Tibial nerve (tissue), 3 donors: ENCODE measurements around the gene HIVEP2.

Source experiments
- POLR2A ChIP-seq, 2 donors: fragments of 450-650 bp; IDR thresholded peaks; one replicate each; pipeline ENCODE4 v1.6.1; 2017; ENCODE audit warnings: antibody characterized with exemption in 2 of 2, mild to moderate bottlenecking in 2 of 2, moderate library complexity in 2 of 2
- TF ChIP-seq, protein P1 (sequence below), 5 experiments: fragments of 200-600 bp in 3 of 5; fragments of 450-650 bp in 2 of 5; sonication (generic) in 3 of 5; IDR thresholded peaks; one replicate each; pipeline ENCODE4 v1.5.1; 2016 to 2019; ENCODE audit warnings: antibody characterized with exemption in 5 of 5, mild to moderate bottlenecking in 3 of 5, moderate library complexity in 2 of 5

DNA sequence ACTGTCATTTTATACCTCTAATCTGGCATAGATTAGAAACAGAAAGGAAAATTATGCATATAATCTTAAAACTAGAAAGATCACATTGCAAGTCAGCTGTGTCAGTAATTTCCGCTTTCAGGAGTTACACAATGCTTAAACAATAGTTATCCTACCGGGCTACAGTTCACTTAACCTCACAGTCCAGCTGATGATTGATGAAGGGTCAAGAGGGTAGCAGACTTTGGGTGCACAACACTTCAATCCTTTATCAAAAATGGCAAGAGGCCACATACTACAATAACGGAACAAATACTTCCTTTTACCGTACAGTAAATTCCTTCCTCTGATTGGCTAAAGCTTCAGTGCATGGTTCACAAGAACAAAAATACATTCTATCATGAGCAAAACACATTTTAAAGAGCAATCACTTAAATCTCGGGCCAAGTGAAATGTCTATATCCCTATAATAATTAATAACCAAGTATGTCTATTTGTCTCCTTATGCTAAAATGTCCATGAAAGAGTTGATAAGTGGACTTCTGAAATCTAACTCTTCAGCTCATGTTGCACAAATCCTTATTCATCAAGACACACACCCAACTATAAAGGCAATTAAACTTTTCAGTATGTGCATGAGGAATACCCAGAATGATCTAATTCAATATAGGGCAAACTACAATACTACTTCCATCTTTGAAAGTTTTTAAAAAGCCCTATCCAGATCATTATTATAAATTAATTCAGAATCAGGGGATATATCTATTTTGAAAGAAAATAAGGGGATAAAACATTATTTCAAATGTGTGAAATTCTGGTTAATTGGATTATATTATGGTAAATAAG, 76.8 kb downstream of the HIVEP2 start:
- no peak for TF ChIP-seq POLR2A (IDR thresholded peaks at IDR 0.05)
- TF ChIP-seq, protein P1, sequence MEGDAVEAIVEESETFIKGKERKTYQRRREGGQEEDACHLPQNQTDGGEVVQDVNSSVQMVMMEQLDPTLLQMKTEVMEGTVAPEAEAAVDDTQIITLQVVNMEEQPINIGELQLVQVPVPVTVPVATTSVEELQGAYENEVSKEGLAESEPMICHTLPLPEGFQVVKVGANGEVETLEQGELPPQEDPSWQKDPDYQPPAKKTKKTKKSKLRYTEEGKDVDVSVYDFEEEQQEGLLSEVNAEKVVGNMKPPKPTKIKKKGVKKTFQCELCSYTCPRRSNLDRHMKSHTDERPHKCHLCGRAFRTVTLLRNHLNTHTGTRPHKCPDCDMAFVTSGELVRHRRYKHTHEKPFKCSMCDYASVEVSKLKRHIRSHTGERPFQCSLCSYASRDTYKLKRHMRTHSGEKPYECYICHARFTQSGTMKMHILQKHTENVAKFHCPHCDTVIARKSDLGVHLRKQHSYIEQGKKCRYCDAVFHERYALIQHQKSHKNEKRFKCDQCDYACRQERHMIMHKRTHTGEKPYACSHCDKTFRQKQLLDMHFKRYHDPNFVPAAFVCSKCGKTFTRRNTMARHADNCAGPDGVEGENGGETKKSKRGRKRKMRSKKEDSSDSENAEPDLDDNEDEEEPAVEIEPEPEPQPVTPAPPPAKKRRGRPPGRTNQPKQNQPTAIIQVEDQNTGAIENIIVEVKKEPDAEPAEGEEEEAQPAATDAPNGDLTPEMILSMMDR (IDR thresholded peaks at IDR 0.05): no peak
